NCI-H510A treated with DMSO at 0.1 percent for 48 hours (cell line): ENCODE measurements around the gene TAOK3.
"Not testable (repeated sequence)": the region's sequence is repeated elsewhere in the genome, so short reads cannot be mapped to it uniquely, and the experiment has no call there.

Source experiments
- DNase-seq: peaks from one replicate; lab custom pipeline; 2025; lab: John Stamatoyannopoulos, UW

Gene TAOK3

DNA sequence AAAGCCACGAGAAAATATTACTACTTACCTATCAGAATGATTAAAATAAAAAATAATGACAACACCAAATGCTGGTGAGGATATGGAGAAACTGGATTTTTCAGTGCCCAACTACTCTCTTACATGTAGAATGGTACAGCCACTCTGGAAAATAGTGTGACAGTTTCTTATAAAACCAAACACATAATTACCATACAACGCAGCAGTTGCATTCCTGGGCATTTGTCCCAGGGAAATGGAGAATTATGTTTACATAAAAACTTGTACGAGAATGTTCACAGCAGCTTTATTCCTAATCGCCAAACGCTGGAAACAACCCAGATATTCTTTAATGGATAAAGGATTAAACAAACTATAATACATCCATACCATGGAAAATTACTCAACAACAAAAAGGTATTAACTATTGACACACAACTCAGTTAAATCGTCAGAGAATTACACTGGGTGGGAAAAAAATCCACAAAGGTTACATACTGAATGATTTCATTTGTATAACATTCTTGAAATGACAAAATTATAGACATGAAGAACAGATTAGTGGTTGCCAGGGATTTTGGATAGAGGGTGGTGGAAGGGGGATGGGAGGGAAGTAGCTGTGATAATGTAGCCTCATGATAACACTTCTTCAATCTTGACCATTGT lies 35.4 kb downstream of the TAOK3 start:
- DNase-seq: no peak

- DNase-seq: no peak
Measured at GRCh38 chr12:118336123-118336522, 36.6 kb downstream of the TAOK3 start.

DNA sequence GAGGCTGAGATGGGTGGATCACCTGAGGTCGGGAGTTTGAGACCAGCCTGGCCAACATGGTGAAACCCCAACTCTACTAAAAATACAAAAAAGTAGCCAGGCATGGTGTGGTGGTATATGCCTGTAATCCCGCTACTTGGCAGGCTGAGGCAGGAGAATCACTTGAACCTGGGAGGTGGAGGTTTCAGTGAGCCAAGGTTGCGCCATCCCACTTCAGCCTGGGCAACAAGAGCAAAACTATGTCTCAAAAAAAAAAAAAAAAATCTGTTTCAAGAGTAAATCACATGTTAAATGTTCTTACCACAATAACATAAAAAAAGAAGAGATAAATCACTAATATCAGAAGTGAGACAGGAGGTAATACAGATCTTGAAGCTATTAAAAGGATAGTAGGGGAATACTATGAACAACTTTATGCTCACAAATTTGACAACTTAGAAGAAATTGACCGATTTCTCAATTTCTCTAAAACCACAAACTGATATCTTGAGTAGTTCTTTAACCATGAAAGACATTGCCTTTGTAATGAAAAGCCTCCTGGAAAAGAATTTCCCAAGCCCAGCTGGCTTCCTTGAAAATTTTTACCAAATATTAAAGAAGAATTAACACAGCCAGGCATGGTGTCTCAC lies 37.7 kb downstream of the TAOK3 start:
- no peak for DNase-seq

DNA sequence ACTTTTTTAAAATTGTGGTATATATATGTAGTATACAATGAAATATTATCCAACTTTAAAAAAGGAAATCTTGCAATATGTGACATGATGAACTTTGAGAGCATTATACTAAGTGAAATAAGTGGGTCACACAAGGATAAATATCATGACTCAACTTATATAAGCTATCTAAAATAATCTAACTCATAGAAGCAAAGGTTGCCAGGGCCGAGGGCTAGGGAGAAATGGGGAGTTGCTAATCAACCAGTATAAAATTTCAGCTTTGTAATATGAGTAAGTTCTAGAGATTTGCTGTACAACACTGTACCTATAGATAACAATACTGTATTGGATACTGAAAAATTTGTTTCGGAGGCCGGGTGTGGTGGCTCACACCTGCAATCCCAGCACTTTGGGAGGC lies 38.5 kb downstream of the TAOK3 start:
- DNase-seq: no peak

DNA sequence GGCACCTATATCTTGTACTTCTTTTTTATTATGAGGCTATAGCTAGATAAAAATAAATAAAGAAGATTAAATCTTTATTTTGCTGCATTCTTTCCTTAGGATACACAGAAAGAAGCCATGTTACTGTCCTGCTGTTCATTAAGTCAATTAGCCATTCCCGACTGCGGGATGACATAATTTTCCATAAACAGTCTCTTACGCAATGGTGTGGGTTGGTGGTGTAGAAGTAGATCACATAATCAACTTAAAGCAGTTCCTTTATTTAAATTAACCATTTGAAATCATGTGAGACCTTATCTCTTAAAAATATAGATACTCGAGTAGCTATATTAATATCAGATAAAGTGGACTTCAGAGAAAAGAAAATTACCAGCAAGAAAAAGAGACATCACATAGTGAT lies 40.2 kb downstream of the TAOK3 start:
- no peak for DNase-seq

- no peak for DNase-seq
Measured at GRCh38 chr12:118330421-118331018, 42.2 kb downstream of the TAOK3 start.

DNA sequence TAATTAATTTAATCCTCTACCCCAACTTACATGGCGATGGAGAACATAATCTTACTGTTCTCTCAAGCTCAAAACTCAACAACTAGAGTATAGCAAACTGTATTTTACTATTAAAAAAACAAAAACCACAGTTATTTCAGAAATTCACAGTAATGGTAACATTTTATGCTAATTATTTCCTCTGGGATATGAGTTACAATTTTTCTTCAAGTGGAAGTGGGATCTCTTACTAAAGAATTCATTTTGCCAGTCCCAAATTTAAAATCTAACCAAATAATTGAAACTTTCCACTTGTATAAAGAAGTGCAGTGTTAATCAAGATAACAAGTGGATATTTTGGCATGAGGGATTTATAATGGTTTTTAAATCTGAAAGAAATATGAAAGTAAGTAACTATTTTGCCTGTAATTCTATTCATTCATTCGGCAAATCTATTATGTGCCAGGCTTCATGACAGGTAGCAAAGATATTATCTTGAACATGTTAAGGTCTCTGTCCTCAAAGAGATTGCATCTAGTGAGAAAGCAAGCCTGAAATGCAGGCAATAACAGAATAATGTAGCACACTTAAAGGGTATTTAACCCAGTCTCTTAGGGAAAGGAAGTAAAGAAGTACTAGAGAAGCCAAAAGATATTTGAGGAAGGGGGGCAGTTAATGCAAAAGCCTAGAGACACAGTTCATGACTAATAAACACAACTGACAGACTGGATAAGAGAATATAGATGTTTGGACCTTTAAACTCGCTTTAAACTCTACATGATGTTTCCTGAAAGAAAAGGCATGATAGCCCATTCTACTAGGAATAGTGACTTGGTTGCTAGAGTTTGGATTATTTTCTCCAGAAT lies 44.0 kb downstream of the TAOK3 start:
- no peak for DNase-seq

DNA sequence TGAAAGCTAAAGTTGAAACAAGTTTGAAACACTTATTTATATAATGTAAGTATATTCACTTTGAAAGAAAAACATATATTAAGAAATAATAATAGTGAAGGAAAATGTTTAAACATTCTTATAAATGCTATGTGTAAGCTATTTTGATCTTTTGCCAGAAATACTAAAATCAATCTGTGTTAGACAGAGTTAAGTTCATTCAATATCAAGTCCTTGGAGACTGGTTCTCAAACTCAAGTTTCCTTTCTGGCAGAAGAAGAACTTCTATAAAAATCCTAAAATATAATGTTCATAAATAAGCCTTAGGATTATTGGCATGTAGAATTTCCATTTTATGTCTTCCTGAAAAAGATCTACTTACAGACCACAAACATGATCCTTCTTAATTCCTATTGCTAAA lies 45.3 kb downstream of the TAOK3 start:
- DNase-seq: no peak

DNA sequence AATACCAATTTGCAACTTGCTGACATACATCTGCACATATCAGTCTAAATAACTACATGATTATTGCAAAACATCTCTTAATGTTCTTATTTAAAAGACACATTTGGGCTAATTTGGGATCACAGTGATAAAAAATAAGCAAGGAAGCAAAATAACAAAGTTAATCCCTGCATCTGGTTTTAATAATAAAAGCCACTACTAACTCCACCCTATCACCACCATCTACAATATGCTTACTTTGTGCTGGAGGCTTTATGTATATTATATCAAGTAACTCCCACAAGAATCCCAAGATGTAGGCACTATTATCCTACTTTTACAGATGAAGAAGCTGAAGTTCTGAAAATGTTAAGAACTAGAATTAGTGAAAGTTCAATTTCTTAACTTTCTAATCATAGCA lies 45.7 kb downstream of the TAOK3 start:
- no peak for DNase-seq

DNA sequence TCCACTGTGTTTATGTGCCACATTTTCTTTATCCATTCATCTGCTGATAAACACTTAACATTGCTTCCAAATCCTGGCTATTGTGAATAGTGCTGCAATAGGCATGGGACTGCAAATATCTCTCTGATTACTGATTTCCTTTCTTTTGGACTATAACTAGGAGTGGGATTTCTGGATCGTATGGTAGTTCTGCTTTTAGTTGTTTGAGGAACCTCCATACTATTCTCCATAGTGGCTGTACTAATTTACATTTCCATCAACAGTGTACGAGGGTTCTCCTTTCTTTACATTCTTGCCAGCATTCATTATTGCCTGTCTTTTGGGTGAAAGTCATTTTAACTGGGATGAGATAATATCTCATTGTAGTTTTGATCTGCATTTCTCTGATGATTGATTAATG lies 47.6 kb downstream of the TAOK3 start:
- no peak for DNase-seq

GRCh38 chr12:118319627-118320026 lies 53.1 kb downstream of the TAOK3 start:
- DNase-seq: no peak

- DNase-seq: no peak
Measured at GRCh38 chr12:118318744-118319143, 54.0 kb downstream of the TAOK3 start.

DNA sequence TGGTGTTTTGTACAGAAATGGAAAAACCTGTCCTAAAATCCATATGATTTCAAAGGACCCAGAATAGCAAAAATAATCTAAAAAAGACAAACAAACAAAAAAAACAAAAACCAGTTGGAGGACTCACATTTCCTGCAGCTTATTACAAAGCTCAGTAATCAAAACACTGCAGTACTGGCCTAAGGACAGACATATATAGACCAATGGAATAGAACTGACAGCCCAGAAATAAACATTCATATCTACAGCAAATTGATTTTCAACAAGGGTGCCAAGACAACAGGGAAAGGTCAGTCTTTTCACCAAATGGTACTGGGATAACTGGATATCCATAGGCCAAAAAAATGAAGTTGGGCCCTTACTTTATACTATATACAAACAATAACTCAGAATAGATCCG lies 55.0 kb downstream of the TAOK3 start:
- no peak for DNase-seq

DNA sequence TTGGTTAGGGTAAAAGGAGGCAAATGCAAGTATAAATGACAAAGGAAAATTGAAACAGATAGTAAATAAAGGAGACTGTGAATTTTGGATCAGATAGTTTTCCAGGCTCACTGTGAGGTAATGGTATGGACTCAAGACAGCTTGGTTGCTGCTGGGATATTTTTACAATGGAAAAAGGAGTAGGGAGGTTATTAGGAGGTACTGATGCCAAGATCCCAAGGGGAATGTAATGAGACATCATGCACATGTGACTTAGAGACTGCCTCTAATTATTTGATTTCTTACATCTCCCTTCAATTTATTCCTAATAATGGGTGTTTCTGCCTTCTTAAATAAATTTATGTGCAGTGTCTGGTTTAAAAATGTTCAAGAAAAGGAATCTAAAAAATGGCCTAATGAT lies 56.9 kb downstream of the TAOK3 start:
- no peak for DNase-seq

GRCh38 chr12:118312578-118312977 lies 60.1 kb downstream of the TAOK3 start:
- no peak for DNase-seq

DNA sequence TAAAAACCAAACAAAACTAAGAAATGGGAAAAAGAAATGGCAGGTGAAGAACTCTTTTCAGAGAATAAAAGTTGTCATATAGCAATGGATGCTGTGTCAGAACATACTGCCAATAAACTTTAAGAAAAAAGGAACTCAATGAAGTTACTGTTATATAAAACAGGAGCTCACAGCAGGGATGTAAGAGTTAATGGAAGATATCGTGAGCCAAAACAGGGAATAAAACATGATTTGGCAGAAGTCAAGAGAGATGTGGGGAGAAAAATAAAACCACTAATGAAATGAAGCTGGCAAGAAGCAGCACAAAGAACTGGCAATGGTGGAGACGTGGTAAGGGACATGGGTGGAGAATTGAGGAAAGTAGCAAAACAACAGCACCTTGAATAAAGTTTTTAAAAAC lies 61.0 kb downstream of the TAOK3 start:
- no peak for DNase-seq

- DNase-seq: no peak
Measured at GRCh38 chr12:118310320-118310719, 62.4 kb downstream of the TAOK3 start.

GRCh38 chr12:118308006-118308405 lies 64.7 kb downstream of the TAOK3 start:
- not testable (repeated sequence) for DNase-seq

GRCh38 chr12:118307069-118307954 lies 65.4 kb downstream of the TAOK3 start:
- DNase-seq: no peak

GRCh38 chr12:118304093-118304492 lies 68.6 kb downstream of the TAOK3 start:
- DNase-seq: no peak

DNA sequence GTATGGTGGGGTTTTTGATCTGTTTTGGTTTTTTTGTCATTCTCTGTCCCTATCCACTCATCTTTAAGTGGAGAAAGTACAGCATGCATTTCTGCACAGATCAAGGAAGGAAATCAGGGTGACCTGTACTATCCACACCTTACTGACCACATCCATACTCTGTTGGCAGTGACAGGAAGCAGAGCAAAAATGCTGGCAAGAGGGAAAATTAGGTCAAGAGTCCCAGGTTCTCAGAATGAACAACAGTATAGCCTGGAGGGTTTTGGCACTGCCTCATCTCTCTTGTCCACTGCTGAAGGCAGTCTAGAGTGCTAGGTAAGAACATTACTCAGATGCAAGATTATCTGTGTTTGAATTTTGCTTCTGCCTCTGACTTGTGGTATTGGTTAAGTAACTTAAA lies 70.7 kb downstream of the TAOK3 start:
- DNase-seq: no peak
